GM06990 (cell line): Measurements from ENCODE around the gene ARMC3.

Experiments used
- DNase-seq: peaks from one replicate; pipeline ENCODE4 v3.0.0-alpha.2; 2011; ENCODE audit not compliant: insufficient read length; ENCODE audit errors: extremely low read depth
- H3K27me3 ChIP-seq: replicated peaks from 2 replicates; pipeline ENCODE4 v1.6.0; 2011; ENCODE audit warnings: low read length; ENCODE audit not compliant: control insufficient read depth, insufficient read depth
- H3K36me3 ChIP-seq: 2 replicates; pipeline ENCODE4 v1.5.1; 2011; ENCODE audit warnings: low read length; ENCODE audit not compliant: control insufficient read depth, insufficient read depth
- H3K4me3 ChIP-seq: replicated peaks from 2 replicates; pipeline ENCODE4 v1.5.1; 2011; ENCODE audit warnings: low read depth, mild to moderate bottlenecking, control low read depth, low read length
- CTCF ChIP-seq: IDR thresholded peaks from 2 replicates; pipeline ENCODE4 v1.5.1; 2011; ENCODE audit warnings: low read length, control low read depth, mild to moderate bottlenecking, inconsistent platforms; ENCODE audit not compliant: insufficient read depth, poor library complexity, severe bottlenecking

ARMC3 gene

GRCh38 chr10:22958338-22958737 is 30.5 kb downstream of the ARMC3 start:
- no peaks in the 10 kb centered on the region for H3K36me3 ChIP-seq
- no peak for DNase-seq
- TF ChIP-seq CTCF: no peak
- no peaks in the 10 kb centered on the region for H3K27me3 ChIP-seq
- no peak overlapping the region for H3K4me3 ChIP-seq

- Histone ChIP-seq H3K27me3 (no peaks in the 10 kb centered on the region), H3K4me3 (no peak overlapping the region), H3K36me3 (no peaks in the 10 kb centered on the region)
- TF ChIP-seq CTCF: no peak
- DNase-seq: no peak
Observed at GRCh38 chr10:22959292-22959691, 31.4 kb downstream of the ARMC3 start.

- no peak overlapping the region for H3K4me3 ChIP-seq
- H3K27me3 ChIP-seq: no peaks in the 10 kb centered on the region
- H3K36me3 ChIP-seq: no peaks in the 10 kb centered on the region
- DNase-seq: no peak
- TF ChIP-seq CTCF: no peak
Observed at GRCh38 chr10:22959950-22960349, 32.1 kb downstream of the ARMC3 start.

- no peak for TF ChIP-seq CTCF
- Histone ChIP-seq H3K27me3 (no peaks in the 10 kb centered on the region), H3K36me3 (no peaks in the 10 kb centered on the region), H3K4me3 (no peak overlapping the region)
- DNase-seq: no peak
Observed at GRCh38 chr10:22962817-22963216, 35.0 kb downstream of the ARMC3 start.

- Histone ChIP-seq H3K27me3 (no peaks in the 10 kb centered on the region), H3K36me3 (no peaks in the 10 kb centered on the region), H3K4me3 (no peak overlapping the region)
- DNase-seq: no peak
- no peak for TF ChIP-seq CTCF
Observed at GRCh38 chr10:22969704-22970103, 41.9 kb downstream of the ARMC3 start.

- H3K4me3 ChIP-seq: no peak overlapping the region
- no peak for DNase-seq
- no peaks in the 10 kb centered on the region for H3K36me3 ChIP-seq
- H3K27me3 ChIP-seq: no peaks in the 10 kb centered on the region
- TF ChIP-seq CTCF: no peak
Observed at GRCh38 chr10:22976534-22976933, 48.7 kb downstream of the ARMC3 start.
